Stimulated activated CD8-positive, alpha-beta memory T cell treated with anti-CD3 and anti-CD28 coated beads, Interleukin-4, amount 100 ng/mL, for 24 hours (primary cell): ENCODE data around the gene RHBDD1.
A peak's percentile ranks its signal among the peaks of the same experiment; 100 is the strongest.
"Not testable (repeated sequence)": the region's sequence is repeated elsewhere in the genome, so short reads cannot be mapped to it uniquely, and the experiment has no call there.

Experiments used
- DNase-seq: peaks from one replicate; pipeline ENCODE4 v3.0.0-alpha.2; 2020; ENCODE audit warnings: low read depth

The RHBDD1 gene

DNA sequence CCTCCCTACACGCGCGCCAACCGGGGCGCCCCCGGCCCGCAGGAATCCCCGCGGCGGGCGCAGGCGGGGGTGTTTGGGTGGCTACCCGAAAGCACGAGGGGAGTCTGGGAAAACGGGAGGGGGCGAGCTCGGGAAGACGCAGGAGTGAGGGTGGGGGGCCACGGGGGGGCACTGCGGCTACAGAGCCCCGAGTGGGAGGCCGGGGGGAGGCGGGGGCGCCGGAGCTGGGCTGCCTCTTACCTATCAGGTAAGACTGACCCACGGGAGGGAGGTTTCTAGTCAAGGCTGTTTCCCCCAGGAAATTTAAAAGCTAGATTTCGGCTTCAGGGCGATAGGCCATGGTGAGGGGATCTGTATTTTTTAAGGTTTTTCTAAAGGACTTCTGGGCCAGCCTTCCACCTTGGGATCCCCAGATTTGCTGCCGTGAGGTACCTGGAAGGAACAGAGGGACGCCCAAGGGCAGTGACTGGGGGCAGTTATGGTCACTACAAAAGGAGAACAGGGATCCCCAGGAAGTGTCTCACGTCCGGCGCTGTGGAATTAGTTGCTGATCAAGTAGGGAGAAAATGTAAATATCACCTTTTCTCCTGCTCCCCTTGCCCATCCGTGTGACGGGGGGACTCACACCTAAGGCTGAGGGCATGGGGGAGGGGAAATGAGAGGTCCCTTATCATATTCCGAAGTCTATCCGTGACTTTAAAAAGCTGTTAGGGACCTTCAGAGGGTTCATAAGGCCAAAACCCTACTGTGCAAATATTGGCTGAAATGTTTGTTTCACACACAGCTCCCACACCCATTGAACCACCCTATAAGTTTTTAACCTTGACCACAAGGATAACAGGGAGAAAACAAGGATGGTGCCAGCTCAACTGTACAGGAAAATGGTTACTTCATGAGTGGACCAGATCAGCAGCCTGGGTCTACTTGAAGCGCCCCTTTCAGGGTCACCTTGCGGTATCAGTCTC, 35.6 kb upstream of the RHBDD1 start:
- no peak for DNase-seq

DNA sequence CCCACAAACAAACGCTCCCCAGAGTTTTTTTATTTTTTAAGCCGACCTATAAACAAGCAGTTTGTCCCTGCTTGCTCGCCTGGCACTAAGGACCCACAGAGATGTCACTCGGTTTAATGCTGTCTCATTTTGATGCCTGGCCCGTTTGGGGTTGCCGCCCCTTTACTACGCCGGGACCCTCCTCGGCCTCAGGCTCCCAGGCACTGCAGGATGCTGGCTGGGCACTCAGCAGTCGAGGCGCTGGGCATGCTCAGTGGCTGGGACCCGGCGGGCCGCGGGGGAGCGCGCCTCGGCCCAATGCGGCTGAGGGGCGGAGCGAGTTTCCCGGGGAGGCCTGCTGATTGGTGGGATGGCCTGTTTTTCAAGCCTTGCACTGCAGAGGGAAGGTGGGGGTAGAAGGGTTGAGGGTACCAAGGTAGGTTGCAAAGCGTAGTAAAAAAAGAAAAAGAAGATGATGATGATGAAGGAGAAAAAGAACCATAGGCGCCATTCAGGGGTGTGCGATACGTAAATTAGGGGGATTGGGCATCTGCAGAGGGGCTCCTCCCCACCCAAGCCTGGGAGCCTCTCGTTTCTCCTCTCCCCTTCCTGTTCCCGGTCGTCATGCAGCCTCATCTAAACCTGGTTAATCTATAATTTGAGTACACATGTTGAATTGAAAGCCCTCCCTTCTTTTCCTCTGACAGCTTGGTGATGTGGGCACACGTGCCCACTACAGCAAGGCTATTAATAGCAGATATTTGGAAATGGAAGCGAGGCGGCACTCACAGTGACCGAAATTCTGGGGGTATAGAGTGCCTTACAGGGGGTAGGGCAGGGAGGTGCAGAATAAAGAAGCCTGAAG, 34.7 kb upstream of the RHBDD1 start:
- DNase-seq: peak; percentile 82

DNA sequence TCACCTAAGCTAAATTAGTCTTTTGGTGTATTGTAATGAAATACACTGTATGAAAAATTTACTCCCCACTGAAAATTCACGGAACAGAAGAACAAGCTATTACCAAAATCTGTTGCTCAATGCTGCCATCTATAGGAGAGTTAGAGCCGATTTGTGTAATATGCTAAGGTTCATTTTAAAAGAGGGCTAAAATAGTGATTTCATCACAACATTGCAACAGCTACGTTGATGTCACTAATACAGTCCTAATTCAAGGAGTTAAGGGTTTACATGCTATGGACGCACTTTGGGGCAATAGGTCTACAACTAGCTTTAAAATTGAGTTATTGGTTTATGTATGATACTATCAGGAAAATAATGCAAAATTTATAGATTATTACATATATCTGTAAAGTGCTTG, 33.3 kb upstream of the RHBDD1 start:
- DNase-seq: no peak

DNA sequence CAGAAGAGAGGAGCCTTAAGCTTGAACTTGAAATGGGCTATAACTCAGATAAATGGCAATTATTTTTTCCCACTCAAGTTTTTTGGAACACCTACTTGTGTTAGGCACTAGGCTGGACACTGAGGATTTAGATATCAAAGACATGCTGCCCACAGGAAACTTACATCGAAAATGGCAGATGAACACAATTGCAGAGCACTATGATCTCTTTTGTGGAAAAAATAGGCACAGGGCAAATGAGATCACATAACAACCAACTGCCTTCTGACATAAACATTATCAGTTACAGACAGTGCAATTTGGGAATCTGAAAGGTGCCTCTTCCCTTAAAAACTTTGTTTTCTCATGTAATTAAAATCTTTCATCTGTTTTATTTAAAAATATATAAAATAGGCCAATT, 32.4 kb upstream of the RHBDD1 start:
- DNase-seq: no peak

DNA sequence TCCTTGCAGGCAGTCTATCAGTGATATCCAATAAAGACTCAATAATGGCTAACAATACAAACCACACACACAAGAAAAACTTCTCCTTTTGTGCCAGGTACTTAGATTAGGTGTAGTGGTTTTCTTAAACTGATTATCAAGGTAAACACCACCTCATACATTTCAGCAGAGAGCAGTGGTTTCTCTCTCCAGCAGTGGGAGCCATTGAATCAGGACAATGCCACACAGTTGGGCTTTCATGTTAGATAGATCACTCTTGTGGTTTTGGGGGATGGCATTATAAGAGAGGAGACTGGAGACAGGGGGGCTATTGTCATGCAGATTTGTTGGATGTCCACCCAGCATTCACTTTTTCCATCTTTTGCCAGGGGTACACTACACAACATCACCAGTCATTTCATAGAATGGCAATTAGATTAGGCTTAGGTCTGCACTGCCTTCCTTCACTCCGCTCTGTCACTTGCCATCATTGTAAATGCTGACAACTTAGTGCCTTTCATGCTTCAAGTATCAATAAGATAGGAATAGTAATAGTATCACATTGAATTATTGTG, 22.6 kb upstream of the RHBDD1 start:
- no peak for DNase-seq

DNA sequence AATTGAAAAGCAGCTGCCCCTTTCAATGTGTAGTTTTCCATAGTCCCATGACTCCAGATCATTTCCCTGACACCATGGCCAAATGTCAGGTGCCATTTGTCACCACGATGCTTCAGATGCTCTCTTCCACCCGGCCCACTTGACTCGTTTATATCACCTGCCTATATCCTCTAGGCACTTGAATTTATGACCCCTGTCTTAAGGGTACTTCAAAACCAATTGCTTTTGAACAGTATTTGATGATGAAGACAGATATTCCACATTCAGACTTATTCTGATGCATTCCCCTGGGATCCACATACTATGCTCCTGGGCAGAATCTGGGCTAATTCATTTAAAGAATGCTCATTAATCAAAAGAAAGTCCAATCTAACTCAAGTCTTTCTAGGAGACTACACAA, 16.9 kb upstream of the RHBDD1 start:
- DNase-seq: no peak

DNA sequence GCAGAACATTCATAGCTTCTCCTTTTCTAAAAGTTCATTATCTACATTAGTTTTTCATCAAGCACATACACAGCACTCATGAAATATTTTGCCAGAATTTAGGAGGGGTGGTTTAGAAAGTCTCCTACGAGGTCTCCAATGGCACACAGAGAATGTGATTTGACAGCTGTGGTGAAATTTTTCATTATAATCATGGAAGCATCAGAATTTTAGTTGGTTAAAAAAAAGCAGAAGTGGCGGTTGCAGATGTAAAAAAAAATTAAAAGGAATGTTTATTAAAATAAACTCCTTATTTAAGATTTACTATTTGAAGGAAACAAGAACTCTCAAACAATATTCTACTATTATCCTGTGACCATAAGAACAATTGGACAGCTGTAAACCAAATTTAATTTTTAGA, 10.8 kb upstream of the RHBDD1 start:
- DNase-seq: no peak

DNA sequence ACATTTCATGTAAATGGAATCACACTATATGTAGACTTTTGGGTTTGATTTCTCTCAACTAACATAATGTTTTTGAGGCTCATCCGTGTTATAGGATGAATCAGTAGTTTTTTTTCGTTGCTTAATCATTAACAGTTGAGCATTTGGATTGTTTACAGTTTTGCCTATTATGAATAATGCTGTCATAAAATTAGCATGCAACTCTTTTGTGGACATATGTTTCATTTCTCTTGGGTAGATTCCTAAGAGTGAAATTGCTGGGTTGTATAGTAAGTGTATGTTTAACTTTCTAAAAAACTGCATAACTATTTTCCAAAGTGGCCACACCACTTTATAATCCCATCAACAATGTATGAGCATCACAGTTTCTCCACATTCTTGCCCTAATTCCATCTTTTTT, 7.7 kb upstream of the RHBDD1 start:
- DNase-seq: no peak

DNA sequence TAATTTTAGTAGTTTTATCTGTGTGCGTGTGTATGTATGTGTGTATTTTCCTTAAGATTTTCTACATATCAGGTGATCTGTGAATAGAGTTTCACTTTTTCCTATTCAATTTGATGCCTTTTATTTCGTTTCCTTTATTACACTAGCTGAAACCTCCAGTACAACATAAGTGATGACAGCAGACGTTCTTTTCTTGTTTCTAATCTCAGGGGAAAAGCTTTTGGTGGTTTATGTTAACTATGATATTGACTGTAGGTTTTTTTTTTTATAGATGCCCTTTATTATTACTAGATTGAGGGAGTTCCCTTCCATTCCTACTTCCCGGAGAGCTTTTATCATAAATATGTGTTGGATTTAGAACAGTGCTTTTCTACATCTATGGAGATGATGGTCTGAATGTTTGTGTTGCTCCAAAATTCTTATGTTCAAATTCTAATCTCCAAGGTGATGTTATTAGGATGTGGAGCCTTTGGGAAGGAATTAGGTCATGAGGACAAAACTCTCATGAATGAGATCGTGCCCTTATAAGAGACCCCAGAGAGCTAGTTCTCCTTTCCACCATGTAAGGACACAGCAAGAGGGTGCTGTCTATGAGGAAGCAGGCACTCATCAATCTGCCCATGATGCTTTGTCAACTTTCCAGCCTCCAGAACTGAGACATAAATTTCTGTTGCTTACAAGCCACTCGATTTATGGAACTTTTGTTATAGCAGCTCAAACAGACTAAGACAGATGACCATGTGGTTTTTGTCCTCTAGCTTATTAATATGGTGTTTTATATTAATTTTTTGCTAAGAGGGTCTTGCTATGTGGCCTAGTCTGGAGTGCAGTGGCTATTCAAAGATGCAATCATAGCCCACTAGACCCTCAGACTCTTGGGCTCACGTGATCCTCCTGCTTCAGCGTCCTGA, 5.9 kb upstream of the RHBDD1 start:
- no peak for DNase-seq

DNA sequence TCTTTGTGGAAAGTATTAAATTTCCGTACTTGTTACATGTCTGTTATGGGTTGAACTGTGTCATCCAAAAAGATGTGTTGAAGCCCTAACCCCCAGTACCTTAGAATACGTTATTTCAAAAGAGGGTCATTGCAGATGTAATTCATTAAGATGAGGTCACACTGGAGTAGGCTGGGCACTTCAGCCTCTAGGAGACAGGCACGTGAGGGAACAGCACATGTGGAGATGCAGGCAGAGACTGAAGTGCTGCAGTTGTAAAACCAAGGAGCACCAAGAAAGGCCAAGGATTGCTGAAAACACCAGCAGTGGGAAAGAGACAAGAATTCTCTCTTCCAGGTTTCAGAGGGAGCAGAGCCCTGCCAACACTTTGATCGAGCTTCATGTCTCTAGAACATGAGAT, 4.6 kb upstream of the RHBDD1 start:
- DNase-seq: no peak

DNA sequence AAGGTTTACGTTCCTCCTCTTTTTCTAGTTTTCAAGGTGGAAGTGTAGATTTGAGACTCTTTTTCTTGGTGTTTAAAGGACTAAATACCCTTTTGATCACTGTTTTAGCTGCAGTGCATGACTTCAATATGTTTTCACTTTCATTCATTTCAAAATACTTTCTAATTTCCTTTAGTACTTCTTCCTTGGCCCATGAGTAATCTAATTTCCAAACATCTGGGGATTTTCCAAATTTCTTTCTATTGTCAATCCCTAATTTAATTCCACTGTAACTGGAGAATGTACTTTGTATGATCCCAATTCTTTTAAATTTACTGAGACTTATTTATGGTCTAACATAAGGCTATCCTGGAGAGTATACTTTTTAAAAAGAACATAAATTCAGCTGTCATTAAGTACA, 3.8 kb upstream of the RHBDD1 start:
- DNase-seq: no peak

DNA sequence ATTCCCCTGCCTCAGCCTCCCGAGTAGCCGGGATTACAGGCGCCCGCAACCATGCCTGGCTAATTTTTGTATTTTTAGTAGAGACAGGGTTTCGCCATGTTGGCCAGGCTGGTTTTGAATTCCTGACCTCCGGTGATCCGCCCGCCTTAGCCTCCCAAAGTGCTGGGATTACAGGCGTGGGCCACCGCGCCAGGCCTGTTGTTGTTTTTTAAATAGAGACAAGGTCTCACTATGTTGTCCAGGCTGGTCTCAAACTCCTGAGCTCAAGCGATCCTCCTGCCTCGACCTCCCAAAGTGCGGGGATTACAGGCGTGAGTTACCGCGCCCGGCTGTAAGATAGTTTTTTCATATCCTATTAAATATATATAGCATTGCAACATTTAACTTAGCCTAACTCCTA, 974 bp upstream of the RHBDD1 start:
- DNase-seq: not testable (repeated sequence)

DNA sequence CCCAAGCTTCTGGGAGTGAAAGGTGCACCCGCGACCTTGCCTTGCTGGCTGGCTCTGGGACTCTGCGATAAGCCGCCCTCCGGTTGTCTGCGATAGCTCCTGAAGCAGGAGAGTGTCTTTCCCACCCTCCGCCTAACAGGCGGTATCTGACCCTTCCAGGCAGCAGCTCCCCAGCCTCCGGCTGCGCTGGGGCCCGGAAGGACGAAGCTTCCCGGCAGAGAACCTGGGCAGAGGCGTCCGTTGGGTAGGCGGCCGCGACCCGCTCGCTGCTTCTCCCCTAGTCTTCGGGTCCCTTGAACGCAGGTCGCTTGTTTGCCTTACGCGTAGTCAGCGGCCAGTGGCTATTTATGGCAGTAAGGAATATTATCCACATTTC, 446 bp upstream of the RHBDD1 start:
- no peak for DNase-seq

DNA sequence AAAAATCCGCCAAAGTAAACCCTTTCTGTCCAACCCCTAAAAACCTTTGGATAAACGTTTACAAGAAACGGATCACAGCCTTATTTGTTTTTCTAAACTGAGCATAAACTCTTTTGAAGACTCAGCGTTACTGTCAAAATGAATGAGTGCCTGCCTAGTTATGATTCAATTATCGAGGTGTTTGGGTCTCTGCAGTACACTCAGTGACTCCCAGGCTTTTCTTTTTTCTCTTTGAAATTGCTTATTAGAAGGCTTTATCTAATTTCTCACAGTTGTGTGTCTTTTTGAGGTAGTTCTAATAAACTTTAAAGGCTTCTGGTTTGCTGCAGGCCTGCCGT, 663 bp downstream of the RHBDD1 start:
- DNase-seq: no peak

DNA sequence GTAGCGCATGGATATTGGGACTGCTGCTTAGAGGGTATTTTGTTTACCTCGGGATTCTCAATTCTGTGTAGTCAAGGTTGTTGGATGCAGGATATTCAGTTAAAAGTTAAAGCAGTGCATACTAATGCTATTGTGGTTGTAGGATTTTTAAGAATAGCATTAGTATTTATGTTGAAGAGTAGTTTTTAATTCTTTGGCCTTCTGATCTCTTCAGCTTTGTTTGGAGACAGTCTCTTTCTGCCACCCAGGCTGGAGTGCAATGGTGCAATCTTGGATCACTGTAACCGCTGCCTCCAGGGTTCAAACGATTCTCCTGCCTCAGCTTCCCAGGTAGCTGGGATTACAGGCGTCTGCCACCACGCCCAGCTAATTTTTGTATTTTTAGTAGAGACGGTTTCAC, 1.5 kb downstream of the RHBDD1 start:
- no peak for DNase-seq

DNA sequence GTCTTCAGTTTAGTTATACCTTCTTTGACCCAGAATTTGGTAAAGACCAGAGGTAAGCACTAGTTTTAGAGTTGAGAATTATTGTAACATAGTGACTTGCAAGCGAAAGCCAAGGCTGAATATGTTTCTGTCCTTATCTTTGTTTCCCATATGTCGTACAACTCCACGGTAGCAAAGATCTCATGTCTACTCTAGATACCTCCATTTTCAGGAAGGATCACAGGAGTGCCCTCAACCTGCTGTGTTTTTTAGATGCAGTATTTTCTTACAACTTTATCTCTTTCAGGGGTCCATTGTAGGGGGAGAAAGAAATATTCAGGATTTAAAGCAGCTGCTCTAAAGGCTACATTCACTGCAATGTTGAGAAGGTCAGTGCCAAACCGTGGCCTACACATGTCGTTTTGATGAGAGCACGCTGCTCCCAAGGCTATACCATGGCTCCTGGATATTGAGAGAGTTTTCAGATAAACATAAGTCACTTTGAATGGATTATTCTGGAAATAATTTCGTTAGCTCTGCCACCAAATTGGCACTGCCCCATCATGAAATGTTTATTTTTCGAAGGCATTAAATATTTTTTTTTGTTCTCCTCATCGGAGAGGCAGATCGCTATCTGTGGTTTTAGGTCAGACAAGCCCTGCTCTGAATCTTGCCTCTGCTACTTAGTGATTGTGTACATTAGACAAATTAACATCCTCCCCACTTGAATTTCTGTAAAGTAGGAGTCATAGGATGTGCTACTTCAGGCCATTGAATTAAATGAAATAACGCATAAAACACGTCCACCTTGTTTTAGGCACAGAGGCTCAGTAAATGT, 2.1 kb downstream of the RHBDD1 start:
- DNase-seq: no peak

DNA sequence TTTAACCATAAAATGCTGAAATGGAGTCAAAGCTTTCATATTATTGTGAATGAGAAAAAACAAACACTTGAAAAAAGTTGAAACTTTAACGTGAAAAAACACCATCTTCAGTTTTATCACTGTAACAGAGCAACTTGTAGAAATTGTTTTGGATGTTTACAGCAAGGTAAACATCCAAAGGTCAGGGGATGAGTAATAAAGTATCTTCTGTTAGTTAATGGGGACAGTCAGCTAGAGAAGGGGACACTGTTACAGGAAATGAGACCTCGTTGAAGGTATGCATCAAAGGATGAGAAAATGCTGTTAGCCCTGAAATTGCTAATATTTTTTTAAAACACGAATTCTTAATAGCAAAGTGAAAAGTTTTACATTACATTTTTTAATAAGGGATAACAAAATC, 2.9 kb downstream of the RHBDD1 start:
- no peak for DNase-seq

DNA sequence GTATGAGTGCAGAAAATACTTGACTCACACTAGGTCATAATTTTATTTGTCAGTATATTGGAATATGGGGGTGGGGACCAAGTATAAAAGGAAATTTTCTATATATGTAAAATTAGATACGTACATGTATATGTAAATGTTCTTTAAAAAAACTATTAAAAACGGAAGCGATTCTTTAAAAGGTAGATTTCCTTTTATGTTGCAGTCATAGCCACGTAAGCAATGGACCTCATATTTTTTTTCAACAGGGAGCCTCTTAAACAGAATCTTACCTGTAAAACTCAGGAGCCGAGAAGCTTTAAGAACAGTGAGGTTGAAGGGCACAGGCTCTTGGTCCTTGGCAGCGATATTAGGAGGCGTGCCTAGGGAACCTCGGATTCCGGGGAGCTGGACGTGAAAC, 3.3 kb downstream of the RHBDD1 start:
- no peak for DNase-seq

DNA sequence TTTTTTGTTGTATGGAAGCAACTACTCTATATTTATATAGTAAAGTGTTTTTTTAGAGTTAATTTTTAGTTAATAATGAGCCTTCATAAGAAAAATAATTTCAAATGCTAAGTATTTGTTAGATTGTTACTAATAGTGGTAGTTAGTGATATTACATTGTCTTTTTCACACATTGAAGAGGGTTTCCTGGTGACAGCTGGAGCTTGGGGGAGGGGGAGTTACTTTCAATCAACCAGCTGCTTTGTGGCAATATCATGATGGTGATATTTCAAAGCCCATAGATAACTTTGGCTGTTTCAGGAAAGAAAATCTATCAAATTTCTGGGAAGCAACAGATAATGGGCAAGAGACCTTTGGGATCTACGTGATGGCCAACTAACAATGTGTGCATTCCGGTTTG, 4.1 kb downstream of the RHBDD1 start:
- no peak for DNase-seq

DNA sequence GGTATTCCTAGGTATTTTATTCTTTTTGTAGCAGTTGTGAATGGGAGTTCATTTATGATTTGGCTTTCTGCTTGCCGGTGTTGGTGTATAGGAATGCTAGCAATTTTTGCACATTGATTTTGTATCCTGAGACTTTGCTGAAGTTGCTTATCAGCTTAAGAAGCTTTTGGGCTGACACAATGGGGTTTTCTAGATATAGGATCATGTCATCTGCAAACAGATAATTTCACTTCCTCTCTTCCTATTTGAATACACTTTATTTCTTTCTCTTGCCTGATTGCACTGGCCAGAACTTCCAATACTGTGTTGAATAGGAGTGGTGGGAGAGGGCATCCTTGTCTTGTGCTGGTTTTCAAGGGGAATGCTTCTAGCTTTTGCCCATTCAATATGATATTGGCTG, 7.1 kb downstream of the RHBDD1 start:
- DNase-seq: not testable (repeated sequence)
